ENCODE results near the gene C17orf75. TPM values are rescaled to one million over a fixed set of nuclear protein-coding genes. Genes with fewer than 3 reads are reported as not detected.
A peak's percentile ranks its signal among the peaks of the same experiment; 100 is the strongest.

Gene C17orf75
- total RNA-seq, 1 experiment from 2014 or later: 52.4 TPM

DNA sequence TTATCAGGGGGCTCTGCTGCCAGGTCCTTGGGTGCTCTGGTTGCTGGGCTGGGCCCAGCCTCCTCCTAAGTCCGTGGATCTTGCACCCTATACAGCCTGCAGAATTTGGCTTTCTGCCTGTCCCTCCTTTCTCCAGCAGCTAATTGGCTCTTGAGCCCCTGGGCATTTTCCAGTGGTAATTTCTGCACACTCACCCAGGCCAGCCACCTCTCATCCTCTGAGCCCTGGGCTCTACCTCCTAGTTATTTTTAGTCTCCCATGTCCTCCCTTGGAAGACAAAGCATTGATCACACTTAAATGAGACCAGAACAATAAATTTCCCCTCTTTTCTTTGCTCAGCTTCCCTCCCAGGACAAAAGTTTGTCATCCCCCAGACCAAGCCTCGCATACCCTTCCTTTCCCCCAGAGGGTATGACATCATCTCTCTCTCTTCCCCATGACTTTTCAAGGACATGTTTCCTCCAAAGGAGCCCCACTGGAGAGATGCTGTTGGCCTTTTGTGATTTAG is 38.1 kb downstream of the C17orf75 start:
- no peaks in the 10 kb centered on the region for H3K36me3 ChIP-seq (replicated peaks; ENCODE audit: control insufficient read depth, insufficient read depth, low read length)
- no peaks in the 10 kb centered on the region for H3K27me3 ChIP-seq (ENCODE audit: control insufficient read depth, insufficient read depth, low read length)
- no peak overlapping the region for H3K4me3 ChIP-seq (ENCODE audit: insufficient read depth, low read depth, low read length)
- DNase-seq: no peak

DNA sequence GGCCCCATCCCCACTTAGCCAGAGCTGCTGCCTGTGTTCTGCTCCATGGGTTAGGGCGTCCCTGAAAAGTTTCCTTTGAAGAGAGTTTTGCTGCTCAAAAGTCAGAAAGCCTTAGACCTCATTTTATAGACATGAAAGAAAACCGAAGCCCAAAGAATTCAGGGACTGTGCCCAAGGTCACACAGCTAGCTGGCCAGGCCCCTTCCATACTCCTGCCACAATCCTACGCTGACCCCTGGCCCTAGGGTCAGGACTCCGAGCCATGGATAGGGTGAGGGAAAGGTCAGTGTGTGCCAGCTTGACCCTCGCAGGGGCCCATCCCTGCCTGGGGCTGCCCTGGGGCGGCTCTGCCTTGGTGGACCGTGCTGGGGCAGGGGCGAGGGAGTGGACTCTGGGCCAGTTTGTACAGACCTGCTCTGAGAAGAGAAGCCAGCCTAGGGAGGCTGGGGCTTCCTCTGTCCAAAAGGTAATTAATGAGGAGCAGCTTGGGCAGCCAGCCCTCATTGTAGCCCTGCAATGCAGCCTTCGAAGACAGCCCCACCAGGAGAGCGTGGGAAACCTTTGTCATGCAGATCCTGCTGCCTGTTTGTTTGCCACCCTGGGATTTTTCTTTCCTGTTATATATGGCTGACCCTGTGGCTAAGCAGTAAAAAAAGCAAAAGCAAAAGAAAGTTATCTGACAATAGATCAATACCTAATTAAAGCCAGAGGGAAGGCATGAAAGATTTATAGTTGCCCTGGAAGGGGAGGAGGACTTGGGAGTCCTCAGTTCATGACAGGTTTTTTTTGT is 38.9 kb downstream of the C17orf75 start:
- Histone ChIP-seq H3K27me3 (ENCODE audit: control insufficient read depth, insufficient read depth, low read length) (no peaks in the 10 kb centered on the region), H3K36me3 (replicated peaks; ENCODE audit: control insufficient read depth, insufficient read depth, low read length) (no peaks in the 10 kb centered on the region), H3K4me3 (ENCODE audit: insufficient read depth, low read depth, low read length) (no peak overlapping the region)
- DNase-seq: peak; percentile 88

DNA sequence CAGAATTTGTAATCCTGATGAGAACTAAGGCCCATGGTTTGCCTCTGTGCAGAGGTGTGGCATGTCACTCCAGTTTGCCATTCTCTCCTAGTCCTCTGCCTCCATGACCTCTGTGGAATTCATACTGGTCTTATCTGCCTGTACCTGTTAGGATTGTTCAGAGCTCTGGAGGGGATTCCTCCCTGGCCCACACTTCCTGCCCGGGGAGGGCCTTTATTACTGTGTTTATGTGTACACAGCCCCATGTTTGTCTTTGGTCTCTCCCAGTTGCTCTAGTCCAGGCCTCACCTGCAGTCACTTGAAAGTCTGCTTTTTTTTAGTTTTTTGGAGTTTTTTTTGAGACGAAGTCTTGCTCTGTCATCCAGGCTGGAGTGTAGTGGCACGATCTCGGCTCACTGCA is 39.9 kb downstream of the C17orf75 start:
- Histone ChIP-seq H3K4me3 (ENCODE audit: insufficient read depth, low read depth, low read length) (no peak overlapping the region), H3K27me3 (ENCODE audit: control insufficient read depth, insufficient read depth, low read length) (no peaks in the 10 kb centered on the region), H3K36me3 (replicated peaks; ENCODE audit: control insufficient read depth, insufficient read depth, low read length) (no peaks in the 10 kb centered on the region)
- no peak for DNase-seq

DNA sequence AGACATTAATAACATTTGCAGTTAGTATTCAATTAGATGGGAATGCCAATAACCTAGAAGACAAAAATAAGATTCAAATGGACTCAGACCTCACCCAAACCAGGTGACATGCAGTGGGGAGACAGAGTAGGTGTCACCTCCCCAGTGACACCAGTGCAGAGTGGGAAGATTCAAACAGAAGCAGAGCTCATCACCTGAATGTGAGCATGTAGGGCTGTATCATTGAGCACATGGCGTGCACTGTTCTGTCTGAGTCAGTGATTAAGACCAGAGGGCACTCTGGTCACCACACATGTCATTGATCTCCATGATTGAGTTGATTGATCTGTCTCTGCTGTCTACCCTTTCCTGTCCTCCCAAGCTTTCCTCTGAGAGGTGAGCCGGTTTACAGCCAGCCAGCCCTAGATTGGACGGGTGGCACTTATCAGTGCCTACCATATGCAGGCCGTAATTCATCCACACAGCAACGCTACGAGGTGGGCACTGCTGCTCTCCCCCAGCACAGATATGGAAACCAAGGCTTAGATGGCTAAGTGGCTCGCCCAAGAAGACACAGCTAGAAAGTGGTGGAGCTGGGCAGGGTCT is 42.3 kb downstream of the C17orf75 start:
- Histone ChIP-seq H3K36me3 (replicated peaks; ENCODE audit: control insufficient read depth, insufficient read depth, low read length) (no peaks in the 10 kb centered on the region), H3K4me3 (ENCODE audit: insufficient read depth, low read depth, low read length) (no peak overlapping the region), H3K27me3 (ENCODE audit: control insufficient read depth, insufficient read depth, low read length) (no peaks in the 10 kb centered on the region)
- no peak for DNase-seq

DNA sequence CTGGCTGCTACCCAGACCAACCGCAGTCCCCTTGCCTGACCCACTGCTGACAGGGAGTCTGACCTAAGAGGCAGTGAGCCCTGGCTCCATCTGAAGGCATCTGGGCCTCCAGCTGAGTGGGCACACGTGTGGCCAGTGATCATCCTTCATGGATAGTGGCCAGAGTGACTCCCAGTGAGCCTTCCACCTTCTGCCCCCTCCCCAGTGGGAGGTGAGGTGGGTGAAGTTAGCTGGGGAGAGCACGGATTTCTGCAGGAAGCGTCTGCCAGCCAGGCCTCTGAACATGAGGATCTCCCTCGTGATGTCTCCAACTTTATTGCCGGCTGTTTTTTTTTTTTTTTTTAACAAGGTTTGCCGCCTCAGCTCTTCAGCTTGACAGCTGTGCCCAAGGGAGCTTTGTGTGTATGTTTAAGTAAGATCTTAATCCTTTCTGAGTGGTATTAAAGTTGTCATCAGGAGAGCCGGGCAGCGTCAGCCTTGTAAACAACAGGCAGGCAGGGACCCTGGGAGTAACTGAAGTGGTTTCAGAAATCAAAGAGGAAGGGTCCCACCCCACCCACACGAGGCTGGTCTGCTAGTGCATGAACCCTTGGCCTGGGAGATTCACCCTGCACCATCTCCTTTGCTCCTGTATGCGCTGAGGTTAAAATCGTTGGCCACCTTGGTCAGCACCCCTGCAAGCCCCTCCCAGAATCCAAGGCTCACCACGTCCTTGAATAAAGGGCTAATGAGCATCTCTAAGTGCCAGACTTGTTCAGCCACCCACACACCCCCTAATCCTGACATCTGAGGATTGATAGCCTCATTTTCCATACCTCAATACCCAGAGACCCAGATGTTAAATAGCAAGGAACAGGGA is 43.0 kb downstream of the C17orf75 start:
- no peak for DNase-seq
- Histone ChIP-seq H3K36me3 (replicated peaks; ENCODE audit: control insufficient read depth, insufficient read depth, low read length) (no peaks in the 10 kb centered on the region), H3K4me3 (ENCODE audit: insufficient read depth, low read depth, low read length) (no peak overlapping the region), H3K27me3 (ENCODE audit: control insufficient read depth, insufficient read depth, low read length) (no peaks in the 10 kb centered on the region)

DNA sequence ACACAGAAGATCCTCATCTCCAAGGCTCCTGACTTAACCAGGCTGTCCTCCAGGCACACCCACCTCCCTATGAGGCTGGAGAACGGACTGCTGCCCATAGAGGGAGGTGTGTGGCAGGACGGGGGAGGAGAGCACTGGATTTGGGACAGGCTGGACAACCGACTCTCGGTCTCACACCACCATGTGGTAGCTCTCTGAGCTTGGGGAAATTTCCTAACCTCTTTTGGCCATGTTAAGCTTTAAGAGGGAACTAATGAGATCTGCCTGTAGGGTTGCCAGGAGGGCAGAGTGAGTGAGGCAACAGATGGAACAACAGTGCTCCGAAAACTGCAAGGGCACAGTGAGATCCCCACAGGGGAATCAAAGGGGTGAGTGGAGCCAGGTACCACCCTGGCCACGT is 43.7 kb downstream of the C17orf75 start:
- Histone ChIP-seq H3K36me3 (replicated peaks; ENCODE audit: control insufficient read depth, insufficient read depth, low read length) (no peaks in the 10 kb centered on the region), H3K27me3 (ENCODE audit: control insufficient read depth, insufficient read depth, low read length) (no peaks in the 10 kb centered on the region), H3K4me3 (ENCODE audit: insufficient read depth, low read depth, low read length) (no peak overlapping the region)
- no peak for DNase-seq

DNA sequence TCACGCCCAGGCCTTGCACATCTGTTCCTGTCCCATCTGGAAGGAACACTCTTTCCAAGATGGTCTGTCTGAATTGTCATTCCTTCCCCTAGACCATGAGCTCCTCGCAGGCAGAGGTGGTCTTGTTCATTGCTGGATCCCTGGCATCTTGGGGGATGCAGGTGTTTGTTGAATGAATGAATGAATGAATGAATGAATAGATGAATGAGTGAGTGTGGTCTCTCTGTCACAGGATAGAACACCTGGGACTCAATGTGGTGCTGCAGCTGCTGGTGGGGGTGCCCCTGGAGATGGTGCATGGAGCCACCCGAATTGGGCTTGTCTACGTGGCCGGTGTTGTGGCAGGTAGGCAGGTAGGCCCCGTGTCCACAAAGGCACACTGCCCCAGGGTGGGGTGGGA is 44.1 kb downstream of the C17orf75 start:
- no peak for DNase-seq
- Histone ChIP-seq H3K36me3 (replicated peaks; ENCODE audit: control insufficient read depth, insufficient read depth, low read length) (no peaks in the 10 kb centered on the region), H3K4me3 (ENCODE audit: insufficient read depth, low read depth, low read length) (no peak overlapping the region), H3K27me3 (ENCODE audit: control insufficient read depth, insufficient read depth, low read length) (no peaks in the 10 kb centered on the region)

DNA sequence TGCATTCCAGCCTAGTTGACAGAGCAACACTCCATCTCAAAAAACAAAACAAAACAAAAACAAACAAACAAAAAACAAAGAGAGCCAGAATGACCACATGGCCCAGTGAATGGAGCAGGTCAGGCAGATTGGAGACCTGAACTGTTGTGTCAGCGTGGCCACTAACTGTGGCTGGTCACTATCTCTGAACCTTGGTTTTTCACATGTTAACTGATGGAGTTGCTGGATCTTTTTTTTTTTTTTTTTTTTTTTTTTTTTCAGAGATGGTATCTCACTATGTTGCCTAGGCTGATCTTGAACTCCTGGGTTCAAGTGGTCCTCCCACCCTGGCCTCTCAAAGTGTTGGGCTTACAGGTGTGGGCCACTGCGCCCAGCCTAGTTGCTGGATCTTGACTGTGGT is 44.5 kb downstream of the C17orf75 start:
- no peaks in the 10 kb centered on the region for H3K27me3 ChIP-seq (ENCODE audit: control insufficient read depth, insufficient read depth, low read length)
- no peak overlapping the region for H3K4me3 ChIP-seq (ENCODE audit: insufficient read depth, low read depth, low read length)
- H3K36me3 ChIP-seq (replicated peaks; ENCODE audit: control insufficient read depth, insufficient read depth, low read length): no peaks in the 10 kb centered on the region
- DNase-seq: no peak

DNA sequence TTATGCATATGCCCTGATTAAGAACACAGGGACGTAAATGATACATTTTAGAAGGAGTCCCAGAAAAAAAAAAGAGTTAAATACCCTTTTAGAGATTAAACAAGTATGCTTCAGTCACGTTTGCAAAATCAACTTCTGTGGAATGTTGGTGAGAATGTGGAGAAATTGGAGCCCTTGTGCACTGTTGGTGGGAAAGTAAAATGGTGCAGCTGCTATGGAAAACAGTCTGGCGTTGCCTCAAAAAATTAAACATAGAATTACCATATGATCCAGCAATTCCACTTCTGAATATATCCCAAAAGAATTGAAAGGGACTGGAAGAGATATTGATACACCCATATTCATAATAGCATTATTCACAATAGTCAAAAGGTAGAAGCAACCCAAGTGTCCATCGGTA is 49.9 kb downstream of the C17orf75 start:
- Histone ChIP-seq H3K4me3 (ENCODE audit: insufficient read depth, low read depth, low read length) (no peak overlapping the region), H3K27me3 (ENCODE audit: control insufficient read depth, insufficient read depth, low read length) (no peaks in the 10 kb centered on the region)

DNA sequence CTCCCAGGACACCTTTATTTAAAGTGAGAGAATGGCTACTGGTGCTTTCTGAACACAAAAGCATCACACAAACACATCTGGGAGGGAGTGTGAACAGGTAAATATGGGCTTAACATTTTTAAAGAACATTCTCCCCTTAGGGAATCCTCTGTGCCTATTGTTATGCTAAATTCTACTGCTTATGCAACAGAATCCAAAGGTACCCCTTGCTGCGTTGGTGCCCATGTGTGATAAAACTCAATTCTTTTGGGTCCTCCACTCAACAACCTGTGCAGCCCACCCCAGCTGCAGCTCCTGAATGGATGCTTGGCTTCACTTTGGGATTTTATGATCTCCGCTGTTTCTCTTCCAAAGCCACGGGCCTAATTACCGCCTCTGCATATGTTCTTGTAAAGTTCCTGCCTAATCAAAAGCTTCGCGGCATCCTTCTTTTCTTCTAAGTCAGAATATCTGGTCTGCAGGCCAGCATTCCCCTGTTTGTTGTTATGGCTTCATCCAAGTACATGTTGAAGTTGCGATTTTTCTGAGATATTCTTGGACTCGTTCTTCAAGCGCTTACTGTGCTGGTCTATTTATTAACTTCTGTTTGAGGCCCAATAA is 52.4 kb downstream of the C17orf75 start:
- Histone ChIP-seq H3K36me3 (replicated peaks; ENCODE audit: control insufficient read depth, insufficient read depth, low read length) (no peaks in the 10 kb centered on the region), H3K27me3 (ENCODE audit: control insufficient read depth, insufficient read depth, low read length) (no peaks in the 10 kb centered on the region), H3K4me3 (ENCODE audit: insufficient read depth, low read depth, low read length) (no peak overlapping the region)
- peak; percentile 73 for DNase-seq

More for the DNA sequence above, 49.9 kb downstream of the C17orf75 start:
- no peaks in the 10 kb centered on the region for H3K36me3 ChIP-seq (replicated peaks; ENCODE audit: control insufficient read depth, insufficient read depth, low read length)
- no peak for DNase-seq

DNA sequence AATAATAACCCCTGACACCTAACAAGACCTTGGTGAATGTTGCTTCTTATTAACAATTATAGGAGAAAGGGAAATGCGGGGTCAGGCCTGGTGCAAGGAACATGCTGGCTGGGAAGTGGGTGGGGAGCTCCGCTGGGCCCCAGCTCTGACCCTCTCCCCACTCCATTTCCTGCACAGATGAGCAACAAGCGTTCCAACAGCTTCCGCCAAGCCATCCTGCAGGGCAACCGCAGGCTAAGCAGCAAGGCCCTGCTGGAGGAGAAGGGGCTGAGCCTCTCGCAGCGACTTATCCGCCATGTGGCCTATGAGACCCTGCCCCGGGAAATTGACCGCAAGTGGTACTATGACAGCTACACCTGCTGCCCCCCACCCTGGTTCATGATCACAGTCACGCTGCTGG is 53.4 kb downstream of the C17orf75 start:
- H3K36me3 ChIP-seq (replicated peaks; ENCODE audit: control insufficient read depth, insufficient read depth, low read length): no peaks in the 10 kb centered on the region
- peak; percentile 55 for DNase-seq
- H3K27me3 ChIP-seq (ENCODE audit: control insufficient read depth, insufficient read depth, low read length): no peaks in the 10 kb centered on the region
- no peak overlapping the region for H3K4me3 ChIP-seq (ENCODE audit: insufficient read depth, low read depth, low read length)

DNA sequence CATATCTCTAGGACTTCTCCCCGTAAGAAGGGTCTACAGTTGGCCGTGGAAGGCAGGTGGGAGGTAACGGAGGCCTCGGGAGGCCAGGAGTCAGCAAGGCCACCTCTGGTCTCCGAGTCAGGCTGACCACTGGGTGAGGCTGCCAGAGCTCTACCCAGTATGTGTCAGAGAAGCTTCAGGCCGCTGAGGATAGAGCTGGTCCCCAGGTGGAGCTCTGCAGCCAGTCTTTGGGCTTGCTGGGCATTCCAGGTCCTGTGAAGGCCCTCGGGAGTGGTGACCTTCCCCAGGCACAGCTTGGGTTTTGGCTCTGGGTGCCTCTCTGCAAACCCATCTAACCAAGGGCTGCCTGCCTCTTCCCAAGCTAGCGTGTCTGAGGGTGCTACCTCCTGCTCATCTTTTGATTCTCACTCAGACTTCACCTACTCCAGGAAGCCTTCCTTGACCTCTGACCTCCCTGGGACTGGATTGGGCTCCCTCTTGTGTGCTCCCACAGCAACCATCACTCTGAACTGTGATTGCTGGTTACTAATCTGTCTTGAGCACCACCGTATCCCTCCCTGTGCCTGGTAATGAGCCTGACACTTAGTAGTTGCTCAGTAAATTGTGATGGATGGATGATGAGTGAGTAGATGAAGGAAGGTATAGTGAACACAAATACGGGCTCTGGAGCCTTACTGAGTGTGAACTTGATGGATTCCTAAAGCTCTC is 54.0 kb downstream of the C17orf75 start:
- no peaks in the 10 kb centered on the region for H3K27me3 ChIP-seq (ENCODE audit: control insufficient read depth, insufficient read depth, low read length)
- H3K4me3 ChIP-seq (ENCODE audit: insufficient read depth, low read depth, low read length): no peak overlapping the region
- no peaks in the 10 kb centered on the region for H3K36me3 ChIP-seq (replicated peaks; ENCODE audit: control insufficient read depth, insufficient read depth, low read length)
- DNase-seq: peak; percentile 69

DNA sequence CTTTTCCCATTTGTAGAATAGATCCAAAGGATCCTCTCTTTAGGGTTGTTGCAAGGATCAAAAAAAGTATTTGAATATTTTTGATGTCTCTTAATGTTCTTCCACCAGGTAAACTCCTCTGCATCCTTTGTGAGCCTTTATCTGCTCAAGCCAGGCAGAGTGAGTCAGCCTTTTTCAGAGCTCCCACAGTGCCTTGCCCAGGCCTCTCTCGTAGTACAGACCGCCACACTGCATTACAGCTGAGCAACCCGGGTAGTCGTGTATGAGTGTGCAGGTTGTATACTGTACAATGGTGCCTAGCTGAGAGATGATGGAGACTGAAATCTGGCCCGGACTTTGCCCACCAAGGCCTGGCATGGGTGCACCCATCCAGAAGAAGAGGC is 55.5 kb downstream of the C17orf75 start:
- Histone ChIP-seq H3K4me3 (ENCODE audit: insufficient read depth, low read depth, low read length) (no peak overlapping the region), H3K36me3 (replicated peaks; ENCODE audit: control insufficient read depth, insufficient read depth, low read length) (no peaks in the 10 kb centered on the region), H3K27me3 (ENCODE audit: control insufficient read depth, insufficient read depth, low read length) (no peaks in the 10 kb centered on the region)
- no peak for DNase-seq

All from H7 (cell line).